ENCODE data around the gene CLCA2. TPM values are rescaled to one million over a fixed set of nuclear protein-coding genes. Genes with fewer than 3 reads are reported as not detected.
A peak's percentile ranks its signal among the peaks of the same experiment; 100 is the strongest.

CLCA2 gene
- total RNA-seq, 1 donor: 43.2 TPM

DNA sequence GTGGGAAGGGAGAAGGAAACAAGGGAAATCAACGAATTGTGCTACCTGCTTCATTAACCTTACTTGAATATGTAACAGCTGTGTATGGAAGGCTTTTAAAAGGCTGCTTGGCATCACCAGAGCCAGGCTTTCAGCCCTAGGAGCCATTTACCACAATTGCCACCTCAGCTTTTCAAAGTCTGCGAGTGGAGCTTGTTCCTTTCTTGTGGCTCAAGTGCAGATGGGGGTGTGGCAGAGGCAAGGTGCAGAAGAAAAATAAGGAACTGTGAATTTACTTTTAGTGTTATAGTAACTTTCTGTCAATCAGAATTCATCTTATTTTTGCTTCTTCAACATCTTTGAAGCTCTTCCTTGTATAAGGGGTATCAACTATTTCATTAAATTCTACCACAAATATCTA is 17.6 kb downstream of the CLCA2 start:
- TF ChIP-seq, protein P1, sequence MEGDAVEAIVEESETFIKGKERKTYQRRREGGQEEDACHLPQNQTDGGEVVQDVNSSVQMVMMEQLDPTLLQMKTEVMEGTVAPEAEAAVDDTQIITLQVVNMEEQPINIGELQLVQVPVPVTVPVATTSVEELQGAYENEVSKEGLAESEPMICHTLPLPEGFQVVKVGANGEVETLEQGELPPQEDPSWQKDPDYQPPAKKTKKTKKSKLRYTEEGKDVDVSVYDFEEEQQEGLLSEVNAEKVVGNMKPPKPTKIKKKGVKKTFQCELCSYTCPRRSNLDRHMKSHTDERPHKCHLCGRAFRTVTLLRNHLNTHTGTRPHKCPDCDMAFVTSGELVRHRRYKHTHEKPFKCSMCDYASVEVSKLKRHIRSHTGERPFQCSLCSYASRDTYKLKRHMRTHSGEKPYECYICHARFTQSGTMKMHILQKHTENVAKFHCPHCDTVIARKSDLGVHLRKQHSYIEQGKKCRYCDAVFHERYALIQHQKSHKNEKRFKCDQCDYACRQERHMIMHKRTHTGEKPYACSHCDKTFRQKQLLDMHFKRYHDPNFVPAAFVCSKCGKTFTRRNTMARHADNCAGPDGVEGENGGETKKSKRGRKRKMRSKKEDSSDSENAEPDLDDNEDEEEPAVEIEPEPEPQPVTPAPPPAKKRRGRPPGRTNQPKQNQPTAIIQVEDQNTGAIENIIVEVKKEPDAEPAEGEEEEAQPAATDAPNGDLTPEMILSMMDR (IDR thresholded peaks at IDR 0.05; ENCODE audit: insufficient read depth, low read length): no peak
- DNase-seq (ENCODE audit: low read depth): no peak
- H3K4me3 ChIP-seq (ENCODE audit: low read depth, low read length): no peak overlapping the region

DNA sequence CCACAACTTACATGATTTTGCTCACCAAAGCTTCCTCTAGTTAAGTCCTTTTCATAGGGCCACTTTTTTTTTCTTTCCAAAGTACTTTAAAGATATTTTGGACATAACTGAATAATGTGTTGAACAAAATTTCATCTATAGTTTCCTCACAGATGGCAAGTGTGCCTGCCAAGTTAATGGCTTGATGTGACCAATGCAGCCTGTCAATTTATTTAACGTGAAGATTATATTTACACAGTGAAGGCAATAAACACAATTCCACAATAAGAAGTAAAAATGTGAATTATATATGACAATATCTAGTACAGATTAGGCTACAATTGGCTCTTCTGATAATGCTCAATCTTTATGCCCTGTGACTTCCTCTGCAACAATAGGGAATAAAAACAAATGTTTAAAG is 18.0 kb downstream of the CLCA2 start:
- H3K4me3 ChIP-seq (ENCODE audit: low read depth, low read length): no peak overlapping the region
- no peak for DNase-seq (ENCODE audit: low read depth)
- TF ChIP-seq, protein P1 (IDR thresholded peaks at IDR 0.05; ENCODE audit: insufficient read depth, low read length): no peak

DNA sequence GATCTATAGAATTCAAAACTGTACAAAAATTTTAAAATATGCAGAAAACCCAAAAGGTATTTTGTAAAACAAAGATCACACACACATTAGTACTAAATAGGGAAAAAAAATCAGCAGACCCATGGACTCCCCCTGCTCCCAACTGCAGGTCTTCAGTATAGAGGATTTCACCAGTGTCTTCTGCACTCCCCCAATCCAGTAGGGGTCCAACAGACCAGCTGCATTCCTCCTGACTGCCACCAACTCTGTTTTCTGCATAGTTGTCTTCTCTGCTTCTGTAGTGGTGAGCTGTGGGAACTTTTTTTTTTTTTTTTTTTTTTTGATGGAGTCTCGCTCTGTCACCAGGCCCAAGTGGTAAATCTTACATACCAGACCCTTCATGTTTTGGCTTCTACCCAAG is 21.9 kb downstream of the CLCA2 start:
- TF ChIP-seq, protein P1 (IDR thresholded peaks at IDR 0.05; ENCODE audit: insufficient read depth, low read length): no peak
- H3K4me3 ChIP-seq (ENCODE audit: low read depth, low read length): no peak overlapping the region
- no peak for DNase-seq (ENCODE audit: low read depth)

DNA sequence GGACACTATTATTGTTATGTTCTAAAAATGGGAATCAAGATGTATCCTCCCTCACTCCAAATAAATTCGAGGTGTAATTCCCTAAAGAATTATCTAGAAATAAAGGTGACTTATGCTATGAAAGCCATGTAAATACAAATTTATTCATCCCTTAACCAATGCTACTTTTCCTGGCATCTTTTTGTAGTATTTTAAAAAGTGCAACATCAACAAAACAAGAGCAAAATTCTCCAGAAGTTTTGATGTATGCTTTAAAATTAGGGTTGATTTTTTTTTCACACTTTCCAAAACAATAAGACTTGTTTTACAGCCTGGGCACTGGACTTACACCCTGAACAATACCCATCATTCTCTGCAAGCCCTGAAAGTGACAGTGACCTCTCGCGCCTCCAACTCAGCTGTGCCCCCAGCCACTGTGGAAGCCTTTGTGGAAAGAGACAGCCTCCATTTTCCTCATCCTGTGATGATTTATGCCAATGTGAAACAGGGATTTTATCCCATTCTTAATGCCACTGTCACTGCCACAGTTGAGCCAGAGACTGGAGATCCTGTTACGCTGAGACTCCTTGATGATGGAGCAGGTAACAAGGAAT is 23.3 kb downstream of the CLCA2 start:
- no peak overlapping the region for H3K4me3 ChIP-seq (ENCODE audit: low read depth, low read length)
- TF ChIP-seq, protein P1 (IDR thresholded peaks at IDR 0.05; ENCODE audit: insufficient read depth, low read length): no peak
- DNase-seq (ENCODE audit: low read depth): no peak

DNA sequence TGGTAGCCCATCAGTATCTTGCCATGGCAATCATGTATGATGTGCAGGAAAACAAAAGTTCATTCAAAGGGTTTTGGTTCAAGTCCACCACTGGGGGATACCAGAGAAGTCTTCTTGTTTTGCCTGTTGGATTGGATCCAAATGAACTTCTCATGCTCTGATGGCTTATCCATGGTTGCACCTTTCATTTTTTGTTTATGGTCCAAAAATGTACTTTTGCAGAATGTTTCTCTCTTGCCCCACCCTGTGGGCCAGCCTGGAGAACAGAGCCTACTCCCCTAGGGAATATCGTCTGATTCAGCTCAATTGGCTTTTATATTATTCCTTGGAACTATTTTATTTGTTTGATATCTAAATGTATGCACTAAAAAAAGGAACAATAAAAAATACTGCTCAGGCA is 24.7 kb downstream of the CLCA2 start:
- no peak overlapping the region for H3K4me3 ChIP-seq (ENCODE audit: low read depth, low read length)
- peak; percentile 29 for DNase-seq (ENCODE audit: low read depth)
- TF ChIP-seq, protein P1 (IDR thresholded peaks at IDR 0.05; ENCODE audit: insufficient read depth, low read length): no peak

DNA sequence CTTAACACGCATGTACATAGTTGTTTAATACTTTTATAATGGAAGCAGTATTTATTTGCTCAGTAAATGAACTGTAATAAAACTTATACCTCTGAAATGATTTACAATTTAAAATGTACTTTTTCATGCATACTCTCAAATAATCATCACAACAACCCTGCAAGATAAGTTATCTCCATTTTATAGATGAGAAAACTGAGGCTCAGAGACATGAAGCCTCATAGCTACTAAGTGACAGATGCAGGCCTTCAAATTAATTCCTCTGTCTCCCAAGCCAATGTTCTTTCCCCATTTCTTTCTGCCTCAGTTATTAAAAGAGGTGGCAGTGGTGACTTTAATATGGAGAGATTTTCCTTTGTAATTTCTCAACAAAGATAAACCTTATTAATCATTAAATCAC is 25.1 kb downstream of the CLCA2 start:
- no peak overlapping the region for H3K4me3 ChIP-seq (ENCODE audit: low read depth, low read length)
- no peak for DNase-seq (ENCODE audit: low read depth)
- TF ChIP-seq, protein P1 (IDR thresholded peaks at IDR 0.05; ENCODE audit: insufficient read depth, low read length): no peak

DNA sequence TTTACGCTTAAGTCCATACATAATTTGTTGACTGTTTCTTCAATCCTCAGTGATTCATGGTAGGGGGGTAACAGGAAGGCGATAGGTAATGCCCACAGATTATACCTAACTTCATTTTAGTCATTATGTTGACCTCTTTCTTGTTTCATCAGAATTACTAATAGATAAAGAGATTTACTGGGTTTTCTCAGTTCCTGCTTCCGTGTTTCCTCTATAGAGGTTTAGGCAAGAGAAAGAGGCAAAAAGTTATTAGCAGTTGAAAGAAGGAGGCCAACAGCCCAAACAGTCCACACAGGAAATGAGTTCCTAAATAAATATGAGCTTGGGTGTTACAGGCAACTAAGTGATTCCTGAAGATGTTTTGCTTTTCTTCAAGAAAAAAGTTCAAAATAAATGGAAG is 26.9 kb downstream of the CLCA2 start:
- TF ChIP-seq, protein P1 (IDR thresholded peaks at IDR 0.05; ENCODE audit: insufficient read depth, low read length): no peak
- H3K4me3 ChIP-seq (ENCODE audit: low read depth, low read length): no peak overlapping the region
- DNase-seq (ENCODE audit: low read depth): no peak
